SK-N-MC (cell line): ENCODE results near the gene STPG1.

Source experiments
- EZH2 ChIP-seq: fragments of 200-600 bp; sonication (generic); IDR thresholded peaks from one replicate; pipeline ENCODE4 v1.6.1; 2017; ENCODE audit warnings: antibody characterized with exemption
- POLR2AphosphoS5 ChIP-seq: IDR thresholded peaks from 2 replicates; pipeline ENCODE4 v1.6.1; 2012; ENCODE audit warnings: mild to moderate bottlenecking, low read depth, low read length, borderline replicate concordance

- TF ChIP-seq EZH2 = no peak
- TF ChIP-seq POLR2AphosphoS5 = no peak
These were observed 29.2 kb upstream of the STPG1 start for GRCh38 chr1:24442764-24443163.
